ENCODE measurements around the gene GRM8.

- TF ChIP-seq SUZ12 (IDR thresholded peaks at IDR 0.05): no peak
- TF ChIP-seq, protein P1, sequence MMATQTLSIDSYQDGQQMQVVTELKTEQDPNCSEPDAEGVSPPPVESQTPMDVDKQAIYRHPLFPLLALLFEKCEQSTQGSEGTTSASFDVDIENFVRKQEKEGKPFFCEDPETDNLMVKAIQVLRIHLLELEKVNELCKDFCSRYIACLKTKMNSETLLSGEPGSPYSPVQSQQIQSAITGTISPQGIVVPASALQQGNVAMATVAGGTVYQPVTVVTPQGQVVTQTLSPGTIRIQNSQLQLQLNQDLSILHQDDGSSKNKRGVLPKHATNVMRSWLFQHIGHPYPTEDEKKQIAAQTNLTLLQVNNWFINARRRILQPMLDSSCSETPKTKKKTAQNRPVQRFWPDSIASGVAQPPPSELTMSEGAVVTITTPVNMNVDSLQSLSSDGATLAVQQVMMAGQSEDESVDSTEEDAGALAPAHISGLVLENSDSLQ (IDR thresholded peaks at IDR 0.05): no peak
- TF ChIP-seq SP1 (IDR thresholded peaks at IDR 0.05): no peak
- TF ChIP-seq ELF4 (IDR thresholded peaks at IDR 0.05): no peak
- no peak for TF ChIP-seq FOXM1 (IDR thresholded peaks at IDR 0.05; ENCODE audit: borderline replicate concordance)
- no peak for TF ChIP-seq BHLHE40 (IDR thresholded peaks at IDR 0.05; ENCODE audit: borderline replicate concordance)
- no peak for TF ChIP-seq HDGF (IDR thresholded peaks at IDR 0.05; ENCODE audit: borderline replicate concordance)
- no peak for TF ChIP-seq ZNF384 (IDR thresholded peaks at IDR 0.05)
- no peak for TF ChIP-seq TARDBP (IDR thresholded peaks at IDR 0.05)
Measured at GRCh38 chr7:126856691-126857291, 395.9 kb downstream of the GRM8 start.

Data from HEK293T (cell line).